Measurements from ENCODE around the gene TNKS1BP1.
"Not testable (repeated sequence)": the region's sequence is repeated elsewhere in the genome, so short reads cannot be mapped to it uniquely, and the experiment has no call there.

Gene TNKS1BP1

GRCh38 chr11:57324886-57325734 is at the start of gene TNKS1BP1:
Gene TNKS1BP1 (minus strand): TSS chr11:57324952. CDS start chr11:57321885, 3,067 bp downstream.
- peak; percentile 95 for DNase-seq (ENCODE audit: low spot score)

- DNase-seq (ENCODE audit: low spot score), result peak; percentile 82
These were observed 48.4 kb upstream of the TNKS1BP1 start for GRCh38 chr11:57373146-57373545.

GRCh38 chr11:57370941-57371340 is 46.2 kb upstream of the TNKS1BP1 start:
- no peak for DNase-seq (ENCODE audit: low spot score)

- DNase-seq (ENCODE audit: low spot score), result no peak
These were observed 45.5 kb upstream of the TNKS1BP1 start for GRCh38 chr11:57370251-57370650.

- DNase-seq (ENCODE audit: low spot score), result no peak
These were observed 44.1 kb upstream of the TNKS1BP1 start for GRCh38 chr11:57368845-57369232.

GRCh38 chr11:57368106-57368844 is 43.5 kb upstream of the TNKS1BP1 start:
- no peak for DNase-seq (ENCODE audit: low spot score)

GRCh38 chr11:57364851-57365660 is 40.3 kb upstream of the TNKS1BP1 start:
- DNase-seq (ENCODE audit: low spot score), result no peak

GRCh38 chr11:57363131-57364080 is 38.7 kb upstream of the TNKS1BP1 start:
- no peak for DNase-seq (ENCODE audit: low spot score)

- no peak for DNase-seq (ENCODE audit: low spot score)
These were observed 37.2 kb upstream of the TNKS1BP1 start for GRCh38 chr11:57361926-57362325.

- not testable (repeated sequence) for DNase-seq (ENCODE audit: low spot score)
These were observed 36.7 kb upstream of the TNKS1BP1 start for GRCh38 chr11:57361420-57361819.

GRCh38 chr11:57360991-57361390 is 36.2 kb upstream of the TNKS1BP1 start:
- no peak for DNase-seq (ENCODE audit: low spot score)

GRCh38 chr11:57359896-57360690 is 35.3 kb upstream of the TNKS1BP1 start:
- DNase-seq (ENCODE audit: low spot score), result no peak

GRCh38 chr11:57359396-57359795 is 34.6 kb upstream of the TNKS1BP1 start:
- DNase-seq (ENCODE audit: low spot score), result no peak

- no peak for DNase-seq (ENCODE audit: low spot score)
These were observed 34.2 kb upstream of the TNKS1BP1 start for GRCh38 chr11:57358991-57359390.

- DNase-seq (ENCODE audit: low spot score), result no peak
These were observed 33.8 kb upstream of the TNKS1BP1 start for GRCh38 chr11:57358543-57358961.

- DNase-seq (ENCODE audit: low spot score), result no peak
These were observed 33.1 kb upstream of the TNKS1BP1 start for GRCh38 chr11:57357856-57358255.

GRCh38 chr11:57357310-57357709 is 32.6 kb upstream of the TNKS1BP1 start:
- DNase-seq (ENCODE audit: low spot score), result no peak

GRCh38 chr11:57356268-57356667 is 31.5 kb upstream of the TNKS1BP1 start:
- no peak for DNase-seq (ENCODE audit: low spot score)

GRCh38 chr11:57354699-57355098 is 29.9 kb upstream of the TNKS1BP1 start:
- no peak for DNase-seq (ENCODE audit: low spot score)

- no peak for DNase-seq (ENCODE audit: low spot score)
These were observed 29.1 kb upstream of the TNKS1BP1 start for GRCh38 chr11:57353852-57354251.
